HEK293T (cell line): ENCODE results near the gene STOML1.

ENCODE experiments used
- CTCF ChIA-PET: fragments of 350-600 bp; formaldehyde crosslinking; extraction: SDS; loops from one replicate; lab custom pipeline; 2021; ENCODE audit warnings: antibody characterized with exemption, inconsistent platforms; lab: Yijun Ruan, JAX
- POLR2A ChIA-PET: fragments of 350-600 bp; formaldehyde crosslinking; extraction: SDS; loops from one replicate; lab custom pipeline; 2020; ENCODE audit warnings: antibody characterized with exemption, inconsistent platforms; lab: Yijun Ruan, JAX
- DNase-seq: peaks from one replicate; pipeline ENCODE4 v3.0.0; 2012; ENCODE audit warnings: mixed read lengths; ENCODE audit errors: extremely low spot score
- ARNT ChIP-seq: fragments of 450-650 bp; IDR thresholded peaks from 2 replicates; pipeline ENCODE4 v1.6.1; 2017; ENCODE audit warnings: mild to moderate bottlenecking
- BHLHE40 ChIP-seq: fragments of 450-650 bp; IDR thresholded peaks from 2 replicates; pipeline ENCODE4 v1.6.1; 2016; ENCODE audit warnings: mild to moderate bottlenecking, moderate library complexity, borderline replicate concordance
- CTBP1 ChIP-seq: fragments of 450-650 bp; IDR thresholded peaks from 2 replicates; pipeline ENCODE4 v1.6.1; 2016; ENCODE audit warnings: borderline replicate concordance
- ELF4 ChIP-seq: fragments of 450-650 bp; IDR thresholded peaks from 2 replicates; pipeline ENCODE4 v1.6.1; 2017; ENCODE audit warnings: antibody characterized with exemption
- FOXA1 ChIP-seq: fragments of 450-650 bp; IDR thresholded peaks from 2 replicates; pipeline ENCODE4 v1.6.1; 2016; ENCODE audit warnings: mild to moderate bottlenecking
- FOXK2 ChIP-seq: fragments of 450-650 bp; IDR thresholded peaks from 2 replicates; pipeline ENCODE4 v1.6.1; 2016; ENCODE audit warnings: mild to moderate bottlenecking
- FOXM1 ChIP-seq: fragments of 450-650 bp; IDR thresholded peaks from 2 replicates; pipeline ENCODE4 v1.6.1; 2017; ENCODE audit warnings: mild to moderate bottlenecking, borderline replicate concordance
- HDGF ChIP-seq: fragments of 450-650 bp; IDR thresholded peaks from 2 replicates; pipeline ENCODE4 v1.6.1; 2017; ENCODE audit warnings: antibody characterized with exemption, borderline replicate concordance
- L3MBTL2 ChIP-seq: fragments of 450-650 bp; conservative IDR thresholded peaks from 2 replicates; pipeline ENCODE4 v1.6.1; 2016; ENCODE audit warnings: mild to moderate bottlenecking
- LEF1 ChIP-seq: fragments of 450-650 bp; IDR thresholded peaks from 2 replicates; pipeline ENCODE4 v1.6.1; 2017; ENCODE audit warnings: mild to moderate bottlenecking, borderline replicate concordance
- NFRKB ChIP-seq: fragments of 450-650 bp; IDR thresholded peaks from 2 replicates; pipeline ENCODE4 v1.6.1; 2016; ENCODE audit warnings: mild to moderate bottlenecking, moderate library complexity
- SP1 ChIP-seq: fragments of 450-650 bp; IDR thresholded peaks from 2 replicates; pipeline ENCODE4 v1.6.1; 2017
- SUZ12 ChIP-seq: fragments of 450-650 bp; IDR thresholded peaks from 2 replicates; pipeline ENCODE4 v1.6.1; 2016; ENCODE audit warnings: mild to moderate bottlenecking
- TARDBP ChIP-seq: fragments of 450-650 bp; IDR thresholded peaks from 2 replicates; pipeline ENCODE4 v1.6.1; 2016
- ZNF384 ChIP-seq: fragments of 450-650 bp; IDR thresholded peaks from 2 replicates; pipeline ENCODE4 v1.6.1; 2016
- TF ChIP-seq, protein P1 (sequence below): fragments of 450-650 bp; IDR thresholded peaks from 2 replicates; pipeline ENCODE4 v1.6.1; 2016

Gene STOML1

DNA sequence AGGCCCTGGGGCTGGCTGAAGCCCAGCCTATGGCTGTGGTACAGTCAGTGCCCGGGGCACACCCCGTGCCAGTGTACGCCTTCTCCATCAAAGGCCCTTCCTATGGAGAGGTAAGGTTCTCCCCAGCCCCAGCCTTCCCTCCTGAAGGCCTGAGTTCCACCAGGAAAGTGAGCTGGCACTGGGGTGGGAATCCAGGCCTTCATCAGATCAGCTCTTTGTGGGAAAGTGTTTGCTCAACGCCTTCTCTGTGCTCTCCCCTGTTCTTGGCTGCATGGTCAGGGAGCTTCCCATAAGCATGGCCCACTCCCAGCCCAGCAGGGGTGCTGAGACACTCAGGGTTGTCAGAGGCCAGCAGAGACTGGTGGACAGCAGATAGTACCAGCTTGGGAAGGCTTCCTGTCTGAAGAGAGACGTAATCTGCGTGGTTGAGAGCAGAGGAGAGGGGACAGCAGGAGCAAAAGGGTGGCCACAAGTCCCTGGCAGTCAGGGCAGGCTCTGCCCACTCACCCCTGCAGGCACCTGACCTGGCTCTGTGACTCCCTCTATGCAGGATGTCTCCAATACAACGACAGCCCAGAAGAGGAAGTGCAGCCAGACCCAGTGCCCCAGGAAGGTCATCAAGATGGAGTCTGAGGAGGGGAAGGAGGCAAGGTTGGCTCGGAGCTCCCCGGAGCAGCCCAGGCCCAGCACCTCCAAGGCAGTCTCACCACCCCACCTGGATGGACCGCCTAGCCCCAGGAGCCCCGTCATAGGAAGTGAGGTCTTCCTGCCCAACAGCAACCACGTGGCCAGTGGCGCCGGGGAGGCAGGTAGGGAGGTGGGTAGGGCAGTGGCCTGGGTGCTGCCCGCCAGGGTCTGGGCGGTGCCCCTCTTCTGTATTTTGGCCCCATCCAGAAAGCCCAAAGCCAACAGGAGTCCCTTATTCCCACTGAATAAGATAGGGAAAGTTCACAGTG, 40.8 kb upstream of the STOML1 start:
- TF ChIP-seq L3MBTL2 = no peak
- TF ChIP-seq BHLHE40 = no peak
- TF ChIP-seq FOXK2 = no peak
- no peak for TF ChIP-seq ARNT
- TF ChIP-seq NFRKB = no peak
- no peak for TF ChIP-seq ZNF384
- no peak for TF ChIP-seq CTBP1
- no peak for TF ChIP-seq SP1
- no peak for TF ChIP-seq FOXA1
- CTCF ChIA-PET = interaction anchor here (1.1 kb wide), 1 partner anchor 288 kb away, joined by 3 read pairs; no protein-coding TSS in a partner anchor
- DNase-seq = no peak
- POLR2A ChIA-PET = interaction anchor here (1.5 kb wide), 1 partner anchor 39 kb away, joined by 3 read pairs; no protein-coding TSS in a partner anchor

DNA sequence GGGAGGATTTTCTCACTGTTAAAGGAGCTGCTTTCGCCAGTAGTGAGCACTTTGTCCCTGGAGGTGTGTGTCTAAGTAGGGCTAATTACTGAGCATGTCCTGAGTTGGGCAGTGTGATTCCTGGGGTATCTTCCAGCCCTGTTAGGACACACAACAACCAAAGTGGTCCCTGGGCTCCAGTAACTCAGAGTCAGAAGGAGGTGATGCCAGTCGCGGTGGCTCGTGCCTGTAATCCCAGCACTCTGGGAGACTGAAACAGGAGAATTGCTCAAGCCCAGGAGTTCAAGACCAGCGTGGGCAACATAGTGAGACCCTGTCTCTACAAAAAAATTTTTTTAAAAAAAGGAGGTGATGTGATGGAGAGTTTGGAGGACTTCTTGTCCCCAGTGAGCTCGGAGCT, 40.0 kb upstream of the STOML1 start:
- TF ChIP-seq BHLHE40 = no peak
- TF ChIP-seq NFRKB = no peak
- no peak for TF ChIP-seq SP1
- no peak for TF ChIP-seq FOXK2
- no peak for TF ChIP-seq L3MBTL2
- no peak for TF ChIP-seq FOXM1
- TF ChIP-seq SUZ12 = no peak
- TF ChIP-seq ELF4 = no peak
- no peak for TF ChIP-seq CTBP1
- TF ChIP-seq ZNF384 = no peak
- TF ChIP-seq, protein P1, sequence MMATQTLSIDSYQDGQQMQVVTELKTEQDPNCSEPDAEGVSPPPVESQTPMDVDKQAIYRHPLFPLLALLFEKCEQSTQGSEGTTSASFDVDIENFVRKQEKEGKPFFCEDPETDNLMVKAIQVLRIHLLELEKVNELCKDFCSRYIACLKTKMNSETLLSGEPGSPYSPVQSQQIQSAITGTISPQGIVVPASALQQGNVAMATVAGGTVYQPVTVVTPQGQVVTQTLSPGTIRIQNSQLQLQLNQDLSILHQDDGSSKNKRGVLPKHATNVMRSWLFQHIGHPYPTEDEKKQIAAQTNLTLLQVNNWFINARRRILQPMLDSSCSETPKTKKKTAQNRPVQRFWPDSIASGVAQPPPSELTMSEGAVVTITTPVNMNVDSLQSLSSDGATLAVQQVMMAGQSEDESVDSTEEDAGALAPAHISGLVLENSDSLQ = no peak
- no peak for TF ChIP-seq FOXA1
- TF ChIP-seq TARDBP = no peak
- no peak for TF ChIP-seq HDGF
- TF ChIP-seq LEF1 = no peak
- TF ChIP-seq ARNT = no peak
- ChIA-PET POLR2A (interaction anchor here (1.4 kb wide), 1 partner anchor 37 kb away, joined by 3 read pairs; the partner anchor contains the start of gene PML), CTCF (interaction anchor here (0.6 to 1.0 kb wide), 2 partner anchors 59 to 103 kb away, joined by 3 read pairs; no protein-coding TSS in a partner anchor)
- DNase-seq = no peak

DNA sequence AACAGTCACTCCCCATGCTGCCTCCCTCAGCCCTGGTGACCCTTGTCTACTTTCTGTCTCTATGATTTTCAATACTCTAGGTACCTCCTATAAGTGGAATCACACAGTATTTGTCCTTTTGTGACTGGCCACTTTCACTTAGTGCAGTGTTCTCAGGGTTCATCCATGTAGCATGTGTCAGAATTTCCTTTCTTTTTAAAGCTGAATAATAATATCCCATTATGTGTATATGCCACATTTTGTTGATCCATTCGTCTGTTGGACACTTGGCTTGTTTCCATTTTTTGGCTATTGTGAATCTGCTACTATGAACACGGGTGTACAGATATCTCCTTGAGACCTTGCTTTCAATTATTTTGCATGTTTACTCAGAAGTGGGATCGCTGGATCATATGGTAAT, 36.6 kb upstream of the STOML1 start:
- POLR2A ChIA-PET = no interaction called here
- no peak for DNase-seq
- CTCF ChIA-PET = no interaction called here
- no peak for TF ChIP-seq ZNF384
- TF ChIP-seq LEF1 = no peak
- no peak for TF ChIP-seq SP1
- no peak for TF ChIP-seq BHLHE40
- TF ChIP-seq, protein P1 = no peak
- no peak for TF ChIP-seq FOXK2
- no peak for TF ChIP-seq L3MBTL2
- TF ChIP-seq ELF4 = no peak

DNA sequence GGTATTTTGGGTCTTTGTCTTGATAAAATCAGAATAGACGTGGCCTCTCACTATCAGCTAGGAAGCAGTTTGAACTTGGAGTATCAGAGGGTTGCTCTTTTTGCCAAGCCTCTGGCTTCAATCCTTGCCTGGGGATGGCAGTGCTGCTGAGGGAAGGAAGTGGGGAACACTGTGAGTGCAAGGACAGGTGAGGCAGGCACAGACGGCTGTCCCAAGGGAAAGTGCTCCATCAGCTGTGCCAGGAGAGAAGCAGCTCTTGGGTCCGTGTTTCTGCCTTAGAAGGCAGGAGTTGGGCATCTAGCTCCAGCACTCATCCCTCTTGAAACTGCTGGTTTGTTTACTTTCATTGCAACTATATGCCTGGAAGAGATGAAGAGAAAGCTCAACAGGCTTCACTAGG, 35.6 kb upstream of the STOML1 start:
- POLR2A ChIA-PET = interaction anchor here (1.4 kb wide), 1 partner anchor 34 kb away, joined by 4 read pairs; the partner anchor contains the start of gene PML
- no peak for DNase-seq
- no peak for TF ChIP-seq SUZ12
- TF ChIP-seq FOXM1 = no peak
- no peak for TF ChIP-seq BHLHE40
- TF ChIP-seq FOXA1 = no peak
- TF ChIP-seq, protein P1 = no peak
- TF ChIP-seq FOXK2 = no peak
- TF ChIP-seq LEF1 = no peak
- no peak for TF ChIP-seq ARNT
- no peak for TF ChIP-seq HDGF
- no peak for TF ChIP-seq TARDBP
- CTCF ChIA-PET = interaction anchor here (0.8 to 1.1 kb wide), 2 partner anchors 21 to 55 kb away, joined by 3 read pairs; no protein-coding TSS in a partner anchor

DNA sequence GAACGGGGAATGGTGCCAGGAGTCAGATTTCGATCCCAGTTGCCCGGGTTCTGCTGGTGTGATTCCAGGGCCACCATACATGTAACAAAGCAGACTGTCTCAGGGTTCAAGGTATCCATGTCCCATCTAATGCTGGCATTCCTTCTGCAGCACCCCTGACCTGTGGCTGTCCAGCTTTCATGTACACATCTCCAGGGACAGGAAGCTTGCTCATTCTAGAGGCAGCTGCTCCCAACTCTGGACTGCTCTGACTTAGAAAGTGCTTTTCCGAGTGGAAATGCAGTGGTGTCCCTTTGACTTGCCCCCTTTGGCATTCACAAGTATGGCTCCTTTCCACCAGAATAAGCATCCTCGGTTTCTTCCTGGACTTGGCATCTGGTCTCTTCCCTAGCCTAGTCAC, 33.3 kb upstream of the STOML1 start:
- TF ChIP-seq HDGF (no peak), L3MBTL2 (no peak), FOXK2 (no peak), ZNF384 (no peak), FOXM1 (no peak), ELF4 (no peak)
- TF ChIP-seq, protein P1 = no peak
- CTCF ChIA-PET = no interaction called here
- POLR2A ChIA-PET = no interaction called here

More for the DNA sequence above, 33.3 kb upstream of the STOML1 start:
- no peak for DNase-seq
